Fibroblast of skin of abdomen (primary cell): ENCODE data around the gene OVCA2.

Source experiments
- DNase-seq: peaks from one replicate; pipeline ENCODE4 v3.0.0-alpha.2; 2013

OVCA2 gene

GRCh38 chr17:2034806-2035540 lies 6.8 kb upstream of the OVCA2 start:
- DNase-seq, result peak; percentile 98

GRCh38 chr17:2035541-2036488 lies 6.0 kb upstream of the OVCA2 start:
- DNase-seq, result no peak

GRCh38 chr17:2037155-2037554 lies 4.7 kb upstream of the OVCA2 start:
- DNase-seq, result no peak

GRCh38 chr17:2040219-2040827 lies 1.5 kb upstream of the OVCA2 start:
- no peak for DNase-seq

- DNase-seq, result no peak
Observed at GRCh38 chr17:2040942-2041560, 771 bp upstream of the OVCA2 start.

- peak; percentile 52 for DNase-seq
Observed at GRCh38 chr17:2042390-2042847, 597 bp downstream of the OVCA2 start.

- no peak for DNase-seq
Observed at GRCh38 chr17:2042933-2043332, 1.1 kb downstream of the OVCA2 start.

GRCh38 chr17:2043785-2044184 lies 2.0 kb downstream of the OVCA2 start:
- peak; percentile 66 for DNase-seq

GRCh38 chr17:2044263-2044894 lies 2.6 kb downstream of the OVCA2 start:
- DNase-seq, result no peak

GRCh38 chr17:2047590-2047989 lies 5.8 kb downstream of the OVCA2 start:
- no peak for DNase-seq

GRCh38 chr17:2048805-2049204 lies 7.0 kb downstream of the OVCA2 start:
- no peak for DNase-seq

- DNase-seq, result peak; percentile 85
Observed at GRCh38 chr17:2049333-2050299, 7.8 kb downstream of the OVCA2 start.

- DNase-seq, result peak; percentile 78
Observed at GRCh38 chr17:2050300-2051060, 8.7 kb downstream of the OVCA2 start.

- DNase-seq, result peak; percentile 63
Observed at GRCh38 chr17:2051061-2051932, 9.5 kb downstream of the OVCA2 start.

- no peak for DNase-seq
Observed at GRCh38 chr17:2051933-2052559, 10.2 kb downstream of the OVCA2 start.

- DNase-seq, result peak; percentile 74
Observed at GRCh38 chr17:2053380-2054261, 11.8 kb downstream of the OVCA2 start.

- DNase-seq, result no peak
Observed at GRCh38 chr17:2054262-2054511, 12.4 kb downstream of the OVCA2 start.
